Measurements from ENCODE around the gene ADAMTS2.

The ADAMTS2 gene

DNA sequence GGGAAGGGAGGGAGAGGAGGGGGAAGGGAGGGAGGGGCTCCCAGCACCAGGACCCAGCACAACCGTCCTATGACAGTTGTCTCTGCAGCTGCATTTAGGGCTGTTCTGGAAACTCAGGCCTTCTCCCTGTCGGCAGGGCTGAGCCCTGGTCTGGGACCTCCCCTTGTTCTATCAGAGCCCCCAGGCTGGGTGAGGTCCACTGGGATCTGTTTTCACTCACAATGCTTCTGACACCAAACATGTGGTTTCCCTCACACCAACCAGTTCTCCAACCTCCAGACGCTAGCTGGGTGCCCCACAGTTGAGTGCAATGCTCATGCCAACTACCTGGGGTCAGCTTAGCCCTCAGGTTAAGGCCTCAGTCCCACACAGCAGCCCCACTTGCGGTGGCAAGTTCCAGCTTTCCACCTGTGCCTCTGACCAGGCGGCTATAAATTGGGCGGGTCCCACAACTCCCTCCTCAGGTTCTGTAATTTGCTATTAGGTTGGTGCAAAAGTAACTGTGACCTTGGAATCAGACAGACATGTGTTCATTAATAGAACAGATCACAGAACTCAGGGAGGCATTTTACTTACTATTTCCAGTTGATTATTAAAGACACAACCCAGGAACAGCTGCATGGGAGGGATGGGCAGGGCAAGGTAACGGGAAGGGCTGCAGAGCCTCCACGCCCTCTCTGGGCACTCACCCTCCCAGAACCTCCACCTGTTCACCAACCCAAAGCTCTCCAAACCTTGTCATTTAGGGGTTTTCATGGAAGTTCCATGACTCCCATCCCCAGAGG, 13.5 kb downstream of the ADAMTS2 start:
- no peak overlapping the region for H3K4me3 ChIP-seq (ENCODE audit: low read depth, low read length)
- no peak for DNase-seq (ENCODE audit: low read depth)
- TF ChIP-seq, protein P1, sequence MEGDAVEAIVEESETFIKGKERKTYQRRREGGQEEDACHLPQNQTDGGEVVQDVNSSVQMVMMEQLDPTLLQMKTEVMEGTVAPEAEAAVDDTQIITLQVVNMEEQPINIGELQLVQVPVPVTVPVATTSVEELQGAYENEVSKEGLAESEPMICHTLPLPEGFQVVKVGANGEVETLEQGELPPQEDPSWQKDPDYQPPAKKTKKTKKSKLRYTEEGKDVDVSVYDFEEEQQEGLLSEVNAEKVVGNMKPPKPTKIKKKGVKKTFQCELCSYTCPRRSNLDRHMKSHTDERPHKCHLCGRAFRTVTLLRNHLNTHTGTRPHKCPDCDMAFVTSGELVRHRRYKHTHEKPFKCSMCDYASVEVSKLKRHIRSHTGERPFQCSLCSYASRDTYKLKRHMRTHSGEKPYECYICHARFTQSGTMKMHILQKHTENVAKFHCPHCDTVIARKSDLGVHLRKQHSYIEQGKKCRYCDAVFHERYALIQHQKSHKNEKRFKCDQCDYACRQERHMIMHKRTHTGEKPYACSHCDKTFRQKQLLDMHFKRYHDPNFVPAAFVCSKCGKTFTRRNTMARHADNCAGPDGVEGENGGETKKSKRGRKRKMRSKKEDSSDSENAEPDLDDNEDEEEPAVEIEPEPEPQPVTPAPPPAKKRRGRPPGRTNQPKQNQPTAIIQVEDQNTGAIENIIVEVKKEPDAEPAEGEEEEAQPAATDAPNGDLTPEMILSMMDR (IDR thresholded peaks at IDR 0.05; ENCODE audit: insufficient read depth, low read depth, low read length, missing control alignments), result no peak

DNA sequence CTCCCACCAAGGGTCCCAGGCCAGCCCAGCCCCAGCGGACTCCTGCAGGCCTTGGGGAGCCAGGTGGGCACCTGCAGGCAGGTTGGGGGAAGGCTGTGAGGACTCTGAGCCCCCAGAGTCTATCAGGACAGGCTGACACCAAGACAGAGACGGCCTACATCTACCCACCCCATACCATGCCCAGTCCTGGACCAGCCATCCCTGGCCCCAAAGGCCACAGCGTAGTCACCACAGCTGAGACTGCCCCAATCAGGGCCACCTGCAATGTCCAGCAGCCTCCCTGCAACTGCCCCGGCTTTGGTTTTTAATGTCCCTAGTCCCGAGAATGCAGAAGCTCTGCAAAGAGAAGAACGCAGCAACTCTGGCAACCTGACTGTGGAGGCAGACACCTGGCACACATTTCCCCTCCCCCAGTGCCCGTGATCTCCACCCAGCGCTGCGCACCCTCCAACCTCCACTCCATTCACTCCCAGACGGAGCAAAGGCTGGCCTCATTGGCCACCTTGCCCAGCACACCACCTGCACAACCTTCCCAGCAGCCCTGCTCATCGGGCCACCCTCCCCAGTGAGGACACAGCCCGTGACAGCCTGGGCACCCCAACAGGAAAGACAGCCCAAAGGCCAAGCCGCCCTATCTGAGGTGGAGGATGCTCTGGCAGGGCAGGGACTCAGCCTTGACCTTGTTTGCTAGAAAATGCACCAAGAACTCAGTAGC, 14.9 kb downstream of the ADAMTS2 start:
- DNase-seq (ENCODE audit: low read depth), result no peak
- no peak overlapping the region for H3K4me3 ChIP-seq (ENCODE audit: low read depth, low read length)
- TF ChIP-seq, protein P1 (IDR thresholded peaks at IDR 0.05; ENCODE audit: insufficient read depth, low read depth, low read length, missing control alignments), result no peak

DNA sequence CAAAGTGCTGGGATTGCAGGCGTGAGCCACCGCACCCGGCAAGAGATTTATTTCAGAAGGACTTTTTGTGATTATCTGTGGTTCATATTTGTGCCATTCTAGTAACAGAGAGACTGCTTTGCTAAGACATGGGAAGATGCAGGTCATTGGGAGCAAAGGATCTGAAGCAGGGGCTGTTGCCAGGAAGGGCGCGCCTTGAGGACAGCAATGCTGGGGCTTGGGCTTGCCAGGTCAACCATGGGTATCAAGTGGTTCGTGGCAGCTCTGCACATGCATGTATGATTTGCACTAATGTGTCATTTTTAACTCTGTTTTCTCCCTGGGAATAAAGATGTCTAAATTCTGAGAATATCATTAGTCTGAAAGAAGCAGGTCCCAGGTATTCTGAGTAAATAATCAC, 17.0 kb downstream of the ADAMTS2 start:
- no peak overlapping the region for H3K4me3 ChIP-seq (ENCODE audit: low read depth, low read length)
- TF ChIP-seq, protein P1 (IDR thresholded peaks at IDR 0.05; ENCODE audit: insufficient read depth, low read depth, low read length, missing control alignments), result no peak
- DNase-seq (ENCODE audit: low read depth), result no peak

DNA sequence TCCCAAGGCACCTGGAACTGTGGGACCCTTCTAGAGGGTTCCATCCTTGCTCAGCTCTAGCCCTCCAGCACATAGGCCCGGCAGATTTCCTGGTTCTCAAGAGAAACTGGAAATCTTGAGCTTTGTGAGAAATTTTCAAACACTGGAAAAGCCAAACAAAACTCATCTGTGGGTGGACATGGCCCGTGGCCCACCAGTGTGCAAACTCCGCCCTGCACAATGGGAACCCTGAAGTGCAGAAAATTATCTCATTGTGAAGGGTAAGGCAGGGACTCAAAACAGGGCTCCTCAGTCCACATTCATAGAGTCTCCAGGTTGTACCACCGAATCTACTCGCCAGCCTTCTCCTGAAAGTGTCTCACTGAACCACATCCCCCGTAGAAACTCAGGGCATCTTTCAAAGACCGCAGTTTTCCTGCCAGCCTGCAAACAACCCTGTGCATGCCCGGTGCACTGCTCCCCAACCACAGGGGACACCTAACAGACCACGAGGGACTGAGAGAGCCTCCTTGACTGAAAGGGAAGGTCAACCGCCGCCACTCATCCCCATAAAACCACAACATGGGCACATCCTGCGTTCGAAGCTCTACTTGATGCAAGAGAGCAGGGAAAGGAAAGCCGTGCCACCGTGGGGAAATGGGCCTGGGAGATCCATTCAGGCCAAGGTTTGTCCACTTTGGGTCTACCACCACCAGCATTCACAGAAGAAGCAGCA, 18.1 kb downstream of the ADAMTS2 start:
- TF ChIP-seq, protein P1 (IDR thresholded peaks at IDR 0.05; ENCODE audit: insufficient read depth, low read depth, low read length, missing control alignments), result no peak
- no peak for DNase-seq (ENCODE audit: low read depth)
- H3K4me3 ChIP-seq (ENCODE audit: low read depth, low read length), result no peak overlapping the region

DNA sequence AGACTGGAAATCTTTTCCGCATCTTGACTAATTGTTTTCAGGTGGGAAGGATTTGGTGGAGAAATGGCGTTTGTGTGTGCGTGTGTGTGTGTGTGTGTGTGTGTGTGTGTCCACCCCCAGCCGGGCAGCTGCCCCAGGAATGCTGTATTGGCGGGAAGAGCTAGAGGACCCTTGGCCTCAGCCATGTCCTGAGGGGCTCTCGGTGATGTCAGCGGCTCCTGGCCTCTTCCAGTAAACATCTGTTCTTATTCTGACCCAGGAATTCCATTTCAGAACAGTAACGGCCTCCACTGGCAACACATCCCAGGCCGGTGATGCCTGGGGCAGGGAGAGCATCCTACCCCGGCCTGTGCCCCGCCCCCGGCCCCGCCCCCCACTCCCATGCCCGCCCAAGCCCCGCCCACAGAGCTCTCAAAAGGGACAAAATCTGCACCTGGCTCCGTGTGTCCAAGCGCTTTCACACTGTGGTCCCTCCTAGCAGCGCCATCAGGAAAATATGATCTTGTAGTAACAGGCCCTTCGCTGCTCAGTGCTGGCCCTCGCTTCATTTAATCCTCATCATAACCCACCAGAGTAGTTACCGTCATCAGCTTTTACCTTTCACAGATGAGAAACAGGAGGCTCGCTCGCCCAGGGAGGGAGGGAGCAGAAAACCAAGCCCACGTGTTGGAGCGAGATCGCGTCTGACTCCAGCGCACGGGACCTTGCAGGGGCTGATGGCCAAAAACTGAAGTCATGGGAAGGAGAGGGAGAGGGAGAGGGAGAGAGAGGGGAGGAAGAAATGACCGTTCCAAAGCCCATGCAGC, 18.9 kb downstream of the ADAMTS2 start:
- DNase-seq (ENCODE audit: low read depth), result no peak
- TF ChIP-seq, protein P1 (IDR thresholded peaks at IDR 0.05; ENCODE audit: insufficient read depth, low read depth, low read length, missing control alignments), result no peak
- H3K4me3 ChIP-seq (ENCODE audit: low read depth, low read length), result no peak overlapping the region

DNA sequence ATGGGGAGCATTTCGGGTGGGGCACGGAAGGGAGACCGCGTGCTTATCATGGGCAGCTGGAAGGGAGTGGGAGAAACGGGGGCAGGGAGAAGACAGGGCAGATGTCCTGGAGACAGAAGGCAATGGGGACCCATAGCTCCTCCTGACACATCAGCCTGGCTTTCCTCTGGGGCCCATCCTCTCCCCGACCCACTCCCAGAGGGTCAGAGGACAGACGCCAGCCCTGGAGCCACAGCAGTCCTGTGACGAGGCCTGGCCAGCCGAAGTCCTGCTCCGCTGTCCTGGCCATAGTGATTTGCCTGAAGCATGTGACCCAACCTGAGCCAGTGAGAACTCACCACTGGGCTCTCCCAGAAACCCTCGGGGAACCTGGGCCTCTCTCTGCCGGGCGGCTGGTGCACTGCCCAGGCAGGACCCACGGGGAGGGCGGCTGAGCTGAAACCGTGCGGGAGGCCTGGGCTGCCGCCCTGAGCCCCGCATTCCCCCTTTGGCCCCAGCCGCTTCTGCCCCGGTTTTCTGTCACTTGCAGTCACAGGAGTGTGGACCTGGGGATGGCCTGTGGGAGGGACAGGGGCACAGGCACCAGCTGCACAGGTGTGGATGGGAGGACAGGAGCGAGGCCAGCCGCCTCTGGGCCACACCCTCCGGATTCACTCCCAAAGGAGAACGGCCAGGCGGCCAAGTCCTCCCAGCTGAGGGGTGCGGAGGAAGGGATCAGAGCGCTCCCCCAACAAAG, 19.8 kb downstream of the ADAMTS2 start:
- TF ChIP-seq, protein P1 (IDR thresholded peaks at IDR 0.05; ENCODE audit: insufficient read depth, low read depth, low read length, missing control alignments), result no peak
- no peak for DNase-seq (ENCODE audit: low read depth)
- no peak overlapping the region for H3K4me3 ChIP-seq (ENCODE audit: low read depth, low read length)
